Tibial nerve (tissue), 4 donors: ENCODE results near the gene KRTAP10-3. TPM values are rescaled to one million over a fixed set of nuclear protein-coding genes. Genes with fewer than 3 reads are reported as not detected.

Source experiments
- DNase-seq, 2 donors: peaks; one replicate each; pipeline ENCODE4 v3.0.0-alpha.2; 2019; ENCODE audit warnings: low spot score in 2 of 2
- H3K27ac ChIP-seq, 4 donors: fragments of 200-600 bp; sonication (generic) in 3 of 4; one replicate each; pipeline ENCODE4 v1.5.1; 2017 to 2019; ENCODE audit warnings: mild to moderate bottlenecking in 1 of 4
- H3K27me3 ChIP-seq, 2 donors: fragments of 200-600 bp; sonication (generic) in 1 of 2; one replicate each; pipeline versions ENCODE4 v1.5.1 to v1.6.0; 2017 to 2019
- H3K36me3 ChIP-seq, 3 donors: fragments of 200-600 bp; sonication (generic); one replicate each; pipeline ENCODE4 v1.5.1; 2018 to 2019
- H3K4me1 ChIP-seq, 4 donors: fragments of 200-600 bp; sonication (generic) in 3 of 4; one replicate each; pipeline ENCODE4 v1.5.1; 2017 to 2019
- H3K4me3 ChIP-seq, 4 donors: fragments of 200-600 bp; sonication (generic) in 3 of 4; one replicate each; pipeline ENCODE4 v1.5.1; 2017 to 2019; ENCODE audit warnings: mild to moderate bottlenecking in 1 of 4, moderate library complexity in 1 of 4
- H3K9me3 ChIP-seq, 4 donors: fragments of 200-600 bp; sonication (generic) in 3 of 4; one replicate each; pipeline ENCODE4 v1.5.1; 2017 to 2019
- EP300 ChIP-seq, 2 donors: sonication (generic); formaldehyde crosslinking; IDR thresholded peaks; one replicate each; pipeline ENCODE4 v1.6.1; 2017; ENCODE audit warnings: antibody characterized with exemption in 2 of 2, mild to moderate bottlenecking in 1 of 2
- POLR2A ChIP-seq, 2 donors: fragments of 450-650 bp; IDR thresholded peaks; one replicate each; pipeline ENCODE4 v1.6.1; 2017; ENCODE audit warnings: antibody characterized with exemption in 2 of 2, mild to moderate bottlenecking in 2 of 2, moderate library complexity in 2 of 2
- WGBS, 2 donors: methylation state at CpG; one replicate each; pipeline ENCODE4 v1.1.5; 2018; 5-methylcytosine and 5-hydroxymethylcytosine counted together
- total RNA-seq, 4 donors: library from RNA; depleted of rRNA; stranded (reverse); fragments of >200 nt; gene quantifications; one replicate each; pipeline ENCODE4 v1.1.0, GENCODE V29; 2016
- TF ChIP-seq, protein P1 (sequence below), 5 experiments: fragments of 200-600 bp in 3 of 5; fragments of 450-650 bp in 2 of 5; sonication (generic) in 3 of 5; IDR thresholded peaks; one replicate each; pipeline ENCODE4 v1.5.1; 2016 to 2019; ENCODE audit warnings: antibody characterized with exemption in 5 of 5, mild to moderate bottlenecking in 3 of 5, moderate library complexity in 2 of 5

Gene KRTAP10-3
- total RNA-seq, 4 donors from 2014 or later = not detected

DNA sequence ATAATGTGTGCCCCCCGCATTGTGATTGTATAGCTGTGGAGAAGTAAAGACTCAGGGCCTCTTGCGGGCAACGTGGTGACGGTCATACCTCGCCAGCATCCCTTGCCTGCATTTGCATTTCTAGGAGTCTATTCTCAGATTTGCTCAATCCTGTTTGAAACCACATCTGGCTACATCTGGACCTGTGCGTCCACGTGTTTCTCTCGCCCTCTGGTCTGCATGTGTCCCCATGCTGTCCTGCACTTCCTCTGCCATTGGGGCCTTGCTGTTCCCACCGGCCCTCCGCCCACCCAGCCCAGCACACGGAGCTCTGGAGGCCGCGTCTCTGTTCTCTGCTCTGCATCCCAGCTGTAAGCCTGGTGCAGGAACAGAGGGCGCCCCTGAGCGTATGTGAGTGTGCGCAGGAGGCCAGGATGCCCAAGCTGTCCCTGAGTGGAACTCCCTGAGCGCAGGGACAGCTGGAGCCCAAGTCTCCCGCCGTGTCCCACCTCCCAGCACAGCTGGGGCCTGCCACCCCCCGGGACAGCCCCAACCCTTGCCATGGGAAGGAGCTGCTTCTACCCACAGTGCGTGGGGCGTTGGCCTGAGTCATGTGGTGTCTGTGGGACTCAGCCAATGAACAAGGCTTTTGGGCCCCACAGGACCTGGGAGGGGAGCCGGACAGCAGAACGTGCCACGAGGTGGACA lies 8.9 kb downstream of the KRTAP10-3 start:
- no peaks in the 10 kb centered on the region for H3K36me3 ChIP-seq
- no peak overlapping the region for H3K27ac ChIP-seq
- no peaks in the 10 kb centered on the region for H3K4me1 ChIP-seq
- peaks cover 0 to 22% of the 10 kb centered on the region in 2 donors for H3K27me3 ChIP-seq
- WGBS, 2 donors = 53 to 64% methylated on average over 21 to 25 of the region's 25 CpGs
- no peak overlapping the region for H3K4me3 ChIP-seq
- peaks cover 0 to 31% (median 6%) of the 10 kb centered on the region in 4 donors for H3K9me3 ChIP-seq
- TF ChIP-seq POLR2A (IDR thresholded peaks at IDR 0.05) (no peak), EP300 (IDR thresholded peaks at IDR 0.05) (no peak)
- TF ChIP-seq, protein P1, sequence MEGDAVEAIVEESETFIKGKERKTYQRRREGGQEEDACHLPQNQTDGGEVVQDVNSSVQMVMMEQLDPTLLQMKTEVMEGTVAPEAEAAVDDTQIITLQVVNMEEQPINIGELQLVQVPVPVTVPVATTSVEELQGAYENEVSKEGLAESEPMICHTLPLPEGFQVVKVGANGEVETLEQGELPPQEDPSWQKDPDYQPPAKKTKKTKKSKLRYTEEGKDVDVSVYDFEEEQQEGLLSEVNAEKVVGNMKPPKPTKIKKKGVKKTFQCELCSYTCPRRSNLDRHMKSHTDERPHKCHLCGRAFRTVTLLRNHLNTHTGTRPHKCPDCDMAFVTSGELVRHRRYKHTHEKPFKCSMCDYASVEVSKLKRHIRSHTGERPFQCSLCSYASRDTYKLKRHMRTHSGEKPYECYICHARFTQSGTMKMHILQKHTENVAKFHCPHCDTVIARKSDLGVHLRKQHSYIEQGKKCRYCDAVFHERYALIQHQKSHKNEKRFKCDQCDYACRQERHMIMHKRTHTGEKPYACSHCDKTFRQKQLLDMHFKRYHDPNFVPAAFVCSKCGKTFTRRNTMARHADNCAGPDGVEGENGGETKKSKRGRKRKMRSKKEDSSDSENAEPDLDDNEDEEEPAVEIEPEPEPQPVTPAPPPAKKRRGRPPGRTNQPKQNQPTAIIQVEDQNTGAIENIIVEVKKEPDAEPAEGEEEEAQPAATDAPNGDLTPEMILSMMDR (IDR thresholded peaks at IDR 0.05) = no peak
- no peak for DNase-seq

DNA sequence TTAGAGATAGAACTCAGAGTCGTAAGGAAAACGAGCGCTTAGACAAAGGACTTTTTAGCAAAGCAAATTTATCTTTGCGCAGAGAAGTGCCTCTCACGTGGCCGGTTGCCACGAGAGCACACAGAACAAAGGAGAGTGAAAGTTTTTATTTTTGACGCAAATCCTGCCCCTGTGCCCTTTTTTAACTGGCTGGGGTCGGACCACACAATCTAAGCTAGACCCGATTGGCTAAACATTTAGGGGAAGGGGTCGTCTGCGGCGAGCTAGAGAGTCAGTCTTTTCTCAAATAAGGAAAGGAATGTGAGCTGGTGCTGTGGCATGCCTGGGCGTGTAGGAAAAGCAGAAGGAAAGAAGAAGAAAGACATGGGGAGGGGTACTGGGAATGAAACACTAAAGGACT lies 9.7 kb downstream of the KRTAP10-3 start:
- H3K4me3 ChIP-seq = no peak overlapping the region
- H3K4me1 ChIP-seq = no peaks in the 10 kb centered on the region
- no peaks in the 10 kb centered on the region for H3K36me3 ChIP-seq
- no peak for TF ChIP-seq EP300 (IDR thresholded peaks at IDR 0.05)
- DNase-seq = no peak
- H3K27ac ChIP-seq = no peak overlapping the region
- H3K27me3 ChIP-seq = peaks cover 0 to 22% of the 10 kb centered on the region in 2 donors
- peaks cover 0 to 27% (median 6%) of the 10 kb centered on the region in 4 donors for H3K9me3 ChIP-seq
- 17 to 25% methylated on average over 14 of the region's 14 CpGs for WGBS, 2 donors

DNA sequence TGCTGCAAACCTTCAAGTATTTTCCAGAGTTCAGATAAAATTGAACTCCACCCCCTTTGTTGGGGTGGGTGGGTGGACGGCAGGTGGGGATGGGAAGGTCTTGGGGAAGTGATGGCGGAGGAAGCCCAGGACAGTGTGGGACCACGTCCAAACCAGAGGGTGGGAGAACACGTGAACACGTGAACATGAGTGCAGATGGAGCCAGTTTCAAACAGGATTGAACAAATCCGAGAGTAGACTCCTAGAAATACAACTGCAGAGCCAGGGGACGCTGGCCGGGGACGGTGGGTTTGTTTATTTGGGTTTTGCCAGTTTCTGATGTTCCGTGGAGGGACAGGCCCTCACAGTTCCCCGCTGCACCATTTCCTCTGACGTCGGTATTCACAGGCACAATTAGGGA lies 10.2 kb downstream of the KRTAP10-3 start:
- no peak overlapping the region for H3K27ac ChIP-seq
- H3K4me1 ChIP-seq = no peaks in the 10 kb centered on the region
- H3K27me3 ChIP-seq = peaks cover 0 to 22% of the 10 kb centered on the region in 2 donors
- TF ChIP-seq POLR2A (IDR thresholded peaks at IDR 0.05) = no peak
- TF ChIP-seq, protein P1 (IDR thresholded peaks at IDR 0.05) = no peak
- no peak for TF ChIP-seq EP300 (IDR thresholded peaks at IDR 0.05)
- peaks cover 0 to 31% (median 6%) of the 10 kb centered on the region in 4 donors for H3K9me3 ChIP-seq
- no peaks in the 10 kb centered on the region for H3K36me3 ChIP-seq
- DNase-seq = no peak
- no peak overlapping the region for H3K4me3 ChIP-seq
- WGBS, 2 donors = 54 to 63% methylated on average over 13 of the region's 13 CpGs

DNA sequence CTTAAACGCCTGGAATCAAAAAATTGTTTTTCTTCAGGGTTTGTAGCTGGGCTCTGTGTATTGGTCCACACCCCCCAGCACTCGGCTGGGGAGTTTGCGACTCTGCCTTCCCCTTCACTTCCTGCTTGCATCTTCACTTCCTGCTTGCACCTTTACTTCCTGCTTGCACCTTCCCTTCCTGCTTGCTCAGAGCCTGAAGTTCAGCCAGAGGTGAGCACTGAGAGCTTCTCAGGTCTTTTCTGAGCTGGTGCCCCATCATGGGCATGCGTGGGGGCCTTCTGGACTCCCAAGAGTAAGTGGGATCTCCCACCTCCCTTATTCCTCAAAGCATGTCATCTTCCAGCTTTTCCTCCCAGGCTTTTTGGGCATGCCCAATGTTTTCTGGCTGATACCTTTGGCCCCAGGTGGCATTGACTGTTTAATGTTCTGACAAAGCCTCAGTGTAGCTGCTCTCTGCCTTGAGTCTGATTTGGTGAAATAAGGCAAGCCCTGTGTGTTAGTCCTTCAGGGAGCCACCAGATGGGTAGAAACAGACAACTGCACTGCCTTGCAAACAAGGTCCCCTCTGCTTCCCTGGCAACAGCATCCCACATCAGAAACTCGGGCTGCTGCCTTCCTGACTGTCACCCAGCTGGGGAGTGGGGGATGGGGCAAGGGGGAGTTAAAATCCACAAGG lies 10.8 kb downstream of the KRTAP10-3 start:
- DNase-seq = no peak
- 54 to 55% methylated on average over 5 of the region's 5 CpGs for WGBS, 2 donors
- H3K27me3 ChIP-seq = peaks cover 0 to 22% of the 10 kb centered on the region in 2 donors
- H3K4me3 ChIP-seq = no peak overlapping the region
- TF ChIP-seq, protein P1 (IDR thresholded peaks at IDR 0.05) = no peak
- TF ChIP-seq POLR2A (IDR thresholded peaks at IDR 0.05) = no peak
- no peak for TF ChIP-seq EP300 (IDR thresholded peaks at IDR 0.05)
- H3K4me1 ChIP-seq = no peaks in the 10 kb centered on the region
- no peak overlapping the region for H3K27ac ChIP-seq
- H3K36me3 ChIP-seq = no peaks in the 10 kb centered on the region
- peaks cover 0 to 36% (median 6%) of the 10 kb centered on the region in 4 donors for H3K9me3 ChIP-seq

DNA sequence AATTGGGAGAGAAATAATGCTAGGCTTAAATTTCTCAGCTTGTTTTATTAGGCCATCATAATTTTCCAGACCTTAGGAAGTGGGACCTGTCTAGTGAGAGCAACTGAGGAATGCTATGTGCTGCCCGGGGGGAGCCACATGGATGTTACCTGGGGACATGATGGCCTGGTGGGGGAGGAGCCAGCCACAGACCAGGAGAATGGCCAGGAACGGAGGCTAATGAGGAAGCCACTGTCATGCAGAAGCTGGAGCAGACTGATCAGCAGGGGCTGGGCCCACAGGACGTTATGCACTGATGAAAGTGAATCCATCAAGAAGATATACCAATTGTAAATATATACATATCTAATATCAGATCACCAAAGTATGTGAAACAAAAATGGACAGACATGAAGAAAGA lies 14.0 kb downstream of the KRTAP10-3 start:
- no peak for DNase-seq
- H3K4me3 ChIP-seq = no peak overlapping the region
- no peak overlapping the region for H3K27ac ChIP-seq
- peaks cover 0 to 10% of the 10 kb centered on the region in 2 donors for H3K27me3 ChIP-seq
- WGBS, 2 donors = 66 to 69% methylated on average over 3 of the region's 3 CpGs
- H3K4me1 ChIP-seq = no peaks in the 10 kb centered on the region
- TF ChIP-seq, protein P1 (IDR thresholded peaks at IDR 0.05) = no peak
- TF ChIP-seq EP300 (IDR thresholded peaks at IDR 0.05) (no peak), POLR2A (IDR thresholded peaks at IDR 0.05) (no peak)
- no peaks in the 10 kb centered on the region for H3K36me3 ChIP-seq
- peaks cover 0 to 53% (median 8%) of the 10 kb centered on the region in 4 donors for H3K9me3 ChIP-seq
